HG02981 (cell line): ENCODE measurements around the gene IGSF5.
"Not testable (repeated sequence)": the region's sequence is repeated elsewhere in the genome, so short reads cannot be mapped to it uniquely, and the experiment has no call there.

Source experiments
- ATAC-seq: cut with Tn5 transposase; IDR thresholded peaks from one replicate; pipeline ENCODE4 v1.9.1; 2021; ENCODE audit warnings: mild to moderate bottlenecking, moderate library complexity; ENCODE audit not compliant: unreplicated experiment

IGSF5 gene

DNA sequence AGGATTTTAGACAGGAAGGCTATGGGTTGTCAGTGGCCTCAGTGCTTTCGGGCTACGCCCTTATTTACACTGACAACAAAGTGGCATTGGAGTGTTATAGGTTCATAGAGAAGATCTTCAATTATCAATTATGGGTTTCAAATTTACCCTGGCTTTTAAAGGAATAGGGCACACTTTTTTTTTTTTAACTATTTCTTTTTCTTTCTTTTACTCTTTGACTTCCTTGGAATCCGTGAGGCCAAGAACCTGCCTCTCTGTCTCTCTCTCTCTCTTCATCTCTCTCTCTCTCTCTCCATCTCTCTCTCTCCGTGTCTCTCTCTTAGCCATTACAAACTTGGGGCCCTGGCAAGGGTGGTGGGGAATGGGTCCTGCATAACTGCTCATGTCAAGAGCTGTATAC lies at the start of gene IGSF5:
Gene IGSF5 (plus strand): TSS at position 301 of the 400 bp plus-strand sequence. CDS start 327 bp downstream, outside the sequence.
- not testable (repeated sequence) for ATAC-seq

DNA sequence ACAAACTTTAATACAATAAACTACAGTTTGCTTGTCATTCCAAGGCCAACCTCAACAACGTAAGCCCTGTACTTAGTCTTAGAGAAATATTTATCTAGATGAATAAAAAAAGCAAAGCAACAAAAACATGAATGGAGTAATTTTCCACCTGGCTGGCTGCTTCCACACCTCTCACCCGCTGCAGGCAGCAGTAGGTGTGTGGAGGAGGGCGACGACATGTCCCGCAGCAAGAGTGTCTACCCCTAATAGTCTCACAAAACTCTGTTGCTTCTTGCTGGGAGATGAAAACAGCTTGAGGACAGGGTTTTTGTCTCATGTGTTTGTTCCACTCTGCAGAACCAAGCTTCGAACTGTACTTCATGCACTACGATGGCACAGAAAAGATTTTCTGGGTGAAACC lies 48.8 kb upstream of the IGSF5 start:
- ATAC-seq: no peak

DNA sequence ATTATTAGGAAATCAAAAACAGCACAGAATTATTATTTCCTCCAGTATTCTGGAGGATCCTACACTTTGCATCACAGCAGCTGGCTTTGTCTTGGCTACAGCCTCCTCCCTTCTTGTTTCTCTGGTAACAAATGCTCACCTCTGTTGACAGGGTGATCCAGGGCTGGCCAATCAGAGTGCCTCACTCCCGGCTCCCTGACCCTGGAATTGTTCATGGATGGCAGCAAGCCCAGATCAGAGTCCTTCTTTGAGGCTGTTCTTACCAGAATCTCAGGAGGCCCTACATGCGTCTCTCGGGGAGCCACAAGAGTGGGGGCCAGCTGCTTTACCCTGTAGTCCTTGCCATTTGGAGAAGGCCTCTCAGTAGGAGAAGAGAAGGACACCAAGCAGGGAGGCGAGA lies 48.4 kb upstream of the IGSF5 start:
- no peak for ATAC-seq

GRCh38 chr21:39700318-39700717 lies 44.7 kb upstream of the IGSF5 start:
- no peak for ATAC-seq

- ATAC-seq: no peak
Measured at GRCh38 chr21:39703578-39703977, 41.4 kb upstream of the IGSF5 start.

DNA sequence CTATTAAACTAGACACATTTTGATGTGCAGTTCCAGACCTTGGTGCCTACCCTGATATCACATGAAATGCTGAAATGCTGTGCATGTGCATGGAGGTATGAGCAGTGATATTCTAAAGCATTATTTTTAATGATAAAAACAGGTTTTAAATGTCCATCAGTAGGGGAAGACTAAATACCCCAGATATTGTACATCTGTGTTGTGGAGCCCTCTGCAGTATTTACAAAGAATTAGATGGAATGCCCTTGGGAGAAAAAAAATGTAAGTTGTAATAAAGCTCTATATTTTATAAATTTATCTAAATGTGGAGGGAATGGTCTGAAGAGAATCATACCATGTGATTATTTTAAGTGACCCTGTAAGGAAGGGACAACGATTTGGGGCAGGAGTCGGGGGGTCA lies 39.1 kb upstream of the IGSF5 start:
- no peak for ATAC-seq

DNA sequence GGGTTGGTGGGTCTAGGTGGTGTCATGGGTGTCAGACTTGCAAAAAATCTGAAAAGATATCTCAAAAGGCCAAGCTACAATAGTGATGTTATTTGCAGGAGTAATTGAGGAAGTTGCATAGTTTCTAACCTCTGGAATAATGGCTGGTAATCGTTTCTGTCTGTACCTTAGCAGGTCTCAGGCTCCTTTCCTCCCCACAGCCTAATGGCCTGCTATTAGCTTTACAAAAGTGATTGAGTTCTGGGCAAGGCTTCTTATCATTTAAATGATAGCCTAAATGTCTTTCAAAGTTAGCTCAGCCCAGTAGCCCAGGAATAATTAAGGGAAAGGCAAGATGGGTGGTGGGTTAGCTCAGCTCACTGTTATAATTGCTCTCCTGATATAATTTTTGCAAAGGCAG lies 37.7 kb upstream of the IGSF5 start:
- ATAC-seq: no peak

DNA sequence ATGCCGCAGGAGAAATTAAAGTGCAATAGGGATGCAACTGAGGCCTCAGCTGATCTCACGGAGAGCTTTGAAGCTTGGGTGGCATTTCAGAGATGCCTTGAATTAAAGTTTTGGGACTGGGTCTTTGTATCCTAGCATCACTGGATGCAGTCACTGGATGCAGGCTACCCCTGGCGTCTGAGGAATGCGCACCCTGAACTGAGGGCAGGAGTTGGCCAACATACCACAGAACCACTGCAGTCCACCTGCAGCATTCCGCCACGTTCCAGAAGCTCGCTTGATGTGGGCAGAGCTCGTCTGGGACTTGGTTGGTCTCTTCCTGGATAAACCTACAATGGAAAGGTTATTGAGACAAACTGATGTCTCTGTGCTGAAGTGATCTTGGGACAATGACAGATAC lies 34.1 kb upstream of the IGSF5 start:
- ATAC-seq: no peak

DNA sequence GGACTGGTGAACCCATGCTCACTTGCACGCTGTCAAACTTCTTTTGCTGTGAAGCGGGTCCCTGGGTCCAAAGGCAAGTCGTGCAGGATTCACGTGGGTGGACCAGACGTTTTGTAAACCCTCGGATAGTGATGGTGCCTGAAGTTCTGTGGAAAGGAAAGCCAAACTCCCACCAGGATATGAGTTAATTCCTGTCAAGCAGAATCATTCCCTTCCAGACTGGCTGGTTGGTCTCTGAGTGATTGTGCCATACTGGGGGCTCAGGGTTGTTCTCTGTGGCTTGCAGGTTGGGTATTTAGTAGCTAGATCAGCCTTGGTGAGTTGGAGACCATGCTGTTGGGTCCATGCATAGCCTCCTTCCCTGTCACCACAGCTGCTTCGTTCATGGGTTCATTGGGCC lies 32.7 kb upstream of the IGSF5 start:
- ATAC-seq: no peak

DNA sequence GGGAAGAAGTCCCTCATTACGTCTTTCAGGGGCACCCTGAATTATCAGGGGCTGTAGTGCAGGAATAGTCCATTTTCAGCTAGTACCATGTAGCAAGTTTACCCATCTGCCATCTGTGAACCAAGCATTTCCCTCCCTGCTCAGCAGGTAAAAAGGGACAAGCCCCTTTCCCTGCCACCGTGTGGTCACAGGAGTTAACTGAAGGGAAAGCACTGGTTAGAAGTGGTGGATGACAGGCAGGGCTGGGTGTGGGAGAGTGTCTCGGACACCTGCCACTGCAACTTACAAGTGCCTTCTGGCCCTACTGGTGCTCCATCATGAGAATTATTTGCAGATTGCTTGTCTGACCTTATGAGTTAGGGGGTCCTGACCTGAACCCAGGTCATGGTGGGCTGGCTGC lies 32.0 kb upstream of the IGSF5 start:
- no peak for ATAC-seq

- no peak for ATAC-seq
Measured at GRCh38 chr21:39713905-39714304, 31.1 kb upstream of the IGSF5 start.

DNA sequence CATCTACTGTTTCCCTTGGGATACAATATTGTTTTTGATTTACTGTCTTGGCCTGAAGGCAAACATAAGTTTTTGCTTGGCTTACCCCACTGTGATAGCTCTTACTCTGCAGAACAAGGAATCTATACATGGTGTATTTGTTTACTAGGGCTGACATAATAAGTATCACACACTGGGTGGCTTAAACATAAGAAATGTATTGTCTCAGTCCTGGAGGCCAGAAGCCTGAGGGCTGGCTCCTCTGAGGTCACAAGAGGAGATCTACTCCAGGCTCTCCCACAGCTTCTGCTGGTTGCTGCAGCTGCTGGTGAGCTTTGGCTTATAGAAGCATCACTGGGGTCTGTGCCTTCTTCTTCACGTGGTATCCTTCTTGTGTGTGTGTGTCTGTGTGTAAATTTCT lies 30.7 kb upstream of the IGSF5 start:
- ATAC-seq: no peak

DNA sequence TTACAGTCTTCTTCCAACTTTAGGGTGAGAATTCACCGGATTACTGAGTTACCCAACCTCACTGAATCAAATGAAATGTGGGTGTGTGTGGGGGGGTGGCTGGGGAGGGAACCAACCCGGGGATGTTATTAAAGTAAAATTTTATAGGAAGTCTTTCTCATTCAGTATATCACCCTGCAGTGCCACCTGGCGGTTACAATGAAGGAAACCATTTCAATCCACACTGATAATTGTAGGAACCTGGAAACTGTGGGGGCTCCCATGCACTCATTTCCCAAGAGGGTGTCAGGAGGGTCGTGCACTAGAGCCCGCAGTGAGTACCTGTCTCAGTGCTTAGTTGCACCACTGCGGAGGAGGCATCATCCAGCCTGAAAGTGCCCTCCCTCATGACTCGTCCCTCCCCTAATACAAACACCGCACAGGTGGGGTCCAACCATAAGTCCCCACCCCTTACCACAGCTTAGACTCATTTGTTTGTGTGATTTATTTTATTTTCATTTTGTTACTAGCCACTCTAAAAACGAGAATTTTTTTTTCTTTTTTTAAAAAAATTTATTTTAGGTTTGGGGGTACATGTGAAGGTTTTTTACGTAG lies 29.1 kb upstream of the IGSF5 start:
- ATAC-seq: no peak

- ATAC-seq: no peak
Measured at GRCh38 chr21:39720126-39720778, 24.7 kb upstream of the IGSF5 start.

GRCh38 chr21:39721885-39722284 lies 23.1 kb upstream of the IGSF5 start:
- ATAC-seq: no peak

- no peak for ATAC-seq
Measured at GRCh38 chr21:39724944-39725343, 20.0 kb upstream of the IGSF5 start.

DNA sequence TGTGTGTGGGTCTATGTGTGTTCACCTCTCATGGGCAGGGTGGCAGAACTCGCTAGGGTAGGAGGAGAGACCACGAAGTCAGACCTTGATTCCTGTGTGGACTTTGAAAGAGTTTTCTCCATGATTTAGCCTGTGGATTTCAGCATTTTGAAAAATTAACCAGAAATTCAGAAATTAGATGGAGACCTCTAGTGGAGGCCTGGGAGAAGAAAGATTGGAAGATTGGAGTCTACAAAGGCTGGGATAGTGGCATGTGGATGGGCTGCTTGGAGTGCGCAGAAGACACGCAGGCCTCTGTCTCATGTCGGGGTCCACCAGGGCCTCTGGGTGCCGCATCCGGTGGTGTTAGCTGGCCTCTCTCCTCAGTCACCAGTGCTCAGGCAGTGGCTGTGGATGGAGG lies 18.9 kb upstream of the IGSF5 start:
- ATAC-seq: no peak

DNA sequence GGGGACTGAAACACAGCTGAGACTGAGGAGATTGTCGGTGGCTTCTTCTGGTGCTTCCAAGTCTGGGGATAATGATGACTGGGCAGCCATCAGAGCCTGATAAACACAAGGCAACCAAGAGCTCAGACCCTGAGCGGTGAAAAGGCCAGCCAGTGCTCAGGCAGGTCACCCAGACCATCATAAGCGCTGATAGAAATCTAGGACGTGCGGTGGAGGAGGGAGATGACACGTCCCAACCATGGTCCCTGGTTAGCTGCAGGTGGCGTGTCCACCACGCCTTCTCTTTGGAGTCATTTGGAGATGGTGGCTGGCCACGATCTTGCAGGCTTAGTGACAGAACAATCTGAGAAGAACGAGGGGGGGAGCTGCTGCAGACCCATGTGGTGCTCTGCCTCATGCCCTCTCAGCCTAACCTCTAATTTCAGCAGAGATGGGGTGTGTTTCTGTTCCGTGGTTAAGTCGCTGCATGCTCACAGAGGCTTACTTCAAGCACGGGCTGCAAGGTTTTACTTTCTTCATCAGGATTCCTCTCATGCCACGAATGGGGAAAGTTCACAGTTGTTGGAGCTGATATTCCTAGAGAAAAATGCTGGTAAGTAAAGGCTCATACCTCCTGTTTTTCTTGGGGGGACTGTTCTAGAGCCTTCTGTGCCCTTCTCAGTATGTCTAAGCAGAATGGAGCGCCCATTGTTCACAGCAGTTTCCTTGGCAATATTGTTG lies 17.4 kb upstream of the IGSF5 start:
- no peak for ATAC-seq

DNA sequence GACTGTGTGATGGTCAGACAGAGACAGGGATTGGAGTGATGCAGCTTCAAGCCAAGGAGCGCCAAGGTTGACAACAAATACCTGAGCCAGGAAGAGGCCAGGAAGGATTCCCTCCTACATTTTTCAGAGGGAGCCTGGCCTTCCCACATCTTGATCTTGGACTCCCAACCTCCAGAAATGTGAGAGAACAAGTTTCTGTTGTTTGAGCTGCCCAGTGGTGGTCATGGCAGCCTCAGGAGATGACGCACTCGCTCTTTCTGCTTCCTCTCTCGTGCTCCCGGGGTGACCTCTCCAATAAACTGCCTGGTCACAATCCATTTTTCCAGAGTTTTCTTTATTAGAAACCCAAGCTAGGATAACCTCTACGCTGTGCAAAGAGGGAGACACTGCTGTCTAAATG lies 16.6 kb upstream of the IGSF5 start:
- no peak for ATAC-seq

- no peak for ATAC-seq
Measured at GRCh38 chr21:39730418-39731157, 14.4 kb upstream of the IGSF5 start.

- no peak for ATAC-seq
Measured at GRCh38 chr21:39736716-39737115, 8.3 kb upstream of the IGSF5 start.
